NCI-H2227 (cell line): ENCODE results near the gene CD8A.

ENCODE experiments used
- DNase-seq: peaks from one replicate; lab custom pipeline; 2025; ENCODE audit not compliant: unreplicated experiment; lab: John Stamatoyannopoulos, UW

CD8A gene

GRCh38 chr2:86781363-86781762, 9.3 kb downstream of the CD8A start:
- DNase-seq = no peak

- no peak for DNase-seq
Observed at GRCh38 chr2:86779971-86780370, 10.7 kb downstream of the CD8A start.

GRCh38 chr2:86778957-86779356, 11.8 kb downstream of the CD8A start:
- no peak for DNase-seq

- DNase-seq = no peak
Observed at GRCh38 chr2:86776532-86776931, 14.2 kb downstream of the CD8A start.

GRCh38 chr2:86775338-86775737, 15.4 kb downstream of the CD8A start:
- DNase-seq = no peak

GRCh38 chr2:86774862-86775261, 15.9 kb downstream of the CD8A start:
- DNase-seq = no peak

GRCh38 chr2:86772611-86773010, 18.1 kb downstream of the CD8A start:
- DNase-seq = no peak

- no peak for DNase-seq
Observed at GRCh38 chr2:86770816-86771301, 19.9 kb downstream of the CD8A start.

- DNase-seq = no peak
Observed at GRCh38 chr2:86769838-86770237, 20.9 kb downstream of the CD8A start.

GRCh38 chr2:86768189-86768949, 22.3 kb downstream of the CD8A start:
- no peak for DNase-seq

GRCh38 chr2:86765310-86765695, 25.4 kb downstream of the CD8A start:
- DNase-seq = no peak

GRCh38 chr2:86764661-86765309, 25.9 kb downstream of the CD8A start:
- DNase-seq = peak; percentile 36

- no peak for DNase-seq
Observed at GRCh38 chr2:86760371-86760770, 30.3 kb downstream of the CD8A start.

- no peak for DNase-seq
Observed at GRCh38 chr2:86758405-86758804, 32.3 kb downstream of the CD8A start.

GRCh38 chr2:86753606-86754005, 37.1 kb downstream of the CD8A start:
- no peak for DNase-seq

- DNase-seq = no peak
Observed at GRCh38 chr2:86752934-86753333, 37.8 kb downstream of the CD8A start.

- DNase-seq = no peak
Observed at GRCh38 chr2:86751778-86752177, 38.9 kb downstream of the CD8A start.

- no peak for DNase-seq
Observed at GRCh38 chr2:86750240-86750839, 40.4 kb downstream of the CD8A start.

GRCh38 chr2:86747711-86748639, 42.7 kb downstream of the CD8A start:
- DNase-seq = no peak

GRCh38 chr2:86746939-86747338, 43.8 kb downstream of the CD8A start:
- DNase-seq = no peak

GRCh38 chr2:86744152-86744551, 46.6 kb downstream of the CD8A start:
- no peak for DNase-seq
